Measurements from ENCODE around the gene MEDAG. TPM values are rescaled to one million over a fixed set of nuclear protein-coding genes. Genes with fewer than 3 reads are reported as not detected.

MEDAG gene
- polyA plus RNA-seq, 3 donors = not detected

- Histone ChIP-seq H3K9ac (ENCODE audit: insufficient read depth, low read length, poor library complexity, severe bottlenecking) (no peak overlapping the region), H4K20me1 (ENCODE audit: insufficient read depth, low read length) (no peaks in the 10 kb centered on the region), H3K27ac (ENCODE audit: low read depth in 1 of 2, low read length in 2 of 2) (no peak overlapping the region), H3K4me1 (ENCODE audit: control insufficient read depth in 1 of 2, insufficient read depth in 2 of 2, low read length in 2 of 2) (no peaks in the 10 kb centered on the region), H3K36me3 (replicated peaks in 1 of 2; ENCODE audit: control insufficient read depth in 1 of 2, insufficient read depth in 2 of 2, low read length in 2 of 2) (no peaks in the 10 kb centered on the region), H3K4me2 (replicated peaks; ENCODE audit: extremely low read depth, low read length, poor library complexity, severe bottlenecking) (no peak overlapping the region), H3K9me3 (replicated peaks in 1 of 2; ENCODE audit: control insufficient read depth in 1 of 2, insufficient read depth in 1 of 2, low read length in 2 of 2) (no peaks in the 10 kb centered on the region), H3K27me3 (ENCODE audit: control insufficient read depth in 2 of 2, insufficient read depth in 2 of 2, low read length in 2 of 2) (peaks cover 47 to 60% of the 10 kb centered on the region in 2 donors), H3K79me2 (ENCODE audit: insufficient read depth, low read length) (no peaks in the 10 kb centered on the region), H2AFZ (ENCODE audit: insufficient read depth, low read depth, low read length, poor library complexity, severe bottlenecking) (no peak overlapping the region), H3K4me3 (replicated peaks in 1 of 3; ENCODE audit: low read depth in 2 of 3, low read length in 3 of 3) (no peak overlapping the region)
- WGBS (ENCODE audit: insufficient coverage) = 11% methylated on average over 60 of the region's 60 CpGs
- peaks cover 54 to 65% (median 56%) of the 10 kb centered on the region in 3 donors for H3K27me3 Mint-ChIP-seq (ENCODE audit: low read depth in 3 of 3)
- peaks cover 0 to 3% of the 10 kb centered on the region in 2 donors for H3K36me3 Mint-ChIP-seq
- no peak overlapping the region for H3K27ac Mint-ChIP-seq
- no peak for DNase-seq
- H3K9me3 Mint-ChIP-seq = peaks cover 0 to 13% (median 4%) of the 10 kb centered on the region in 7 donors
- intact Hi-C loops (cut with micrococcal nuclease) = no loop called here
- TF ChIP-seq CTCF (IDR thresholded peaks at IDR 0.05) = no peak
- peaks cover 8% of the 10 kb centered on the region for H3K4me1 Mint-ChIP-seq
- peak overlapping the region in 1 of 2 donors; percentile 67 for H3K4me3 Mint-ChIP-seq
Measured at GRCh38 chr13:30906411-30907051, 460 bp downstream of the MEDAG start.

- Mint-ChIP-seq H3K9me3 (peaks cover 0 to 13% (median 4%) of the 10 kb centered on the region in 7 donors), H3K27ac (no peak overlapping the region), H3K4me1 (peaks cover 8% of the 10 kb centered on the region), H3K4me3 (peak overlapping the region in 1 of 2 donors; percentile 67), H3K27me3 (ENCODE audit: low read depth in 3 of 3) (peaks cover 54 to 65% (median 56%) of the 10 kb centered on the region in 3 donors), H3K36me3 (peaks cover 0 to 3% of the 10 kb centered on the region in 2 donors)
- no peak for DNase-seq
- Histone ChIP-seq H3K4me1 (ENCODE audit: control insufficient read depth in 1 of 2, insufficient read depth in 2 of 2, low read length in 2 of 2) (no peaks in the 10 kb centered on the region), H3K9me3 (replicated peaks in 1 of 2; ENCODE audit: control insufficient read depth in 1 of 2, insufficient read depth in 1 of 2, low read length in 2 of 2) (no peaks in the 10 kb centered on the region), H3K4me3 (replicated peaks in 1 of 3; ENCODE audit: low read depth in 2 of 3, low read length in 3 of 3) (no peak overlapping the region), H3K79me2 (ENCODE audit: insufficient read depth, low read length) (no peaks in the 10 kb centered on the region), H3K9ac (ENCODE audit: insufficient read depth, low read length, poor library complexity, severe bottlenecking) (no peak overlapping the region), H2AFZ (ENCODE audit: insufficient read depth, low read depth, low read length, poor library complexity, severe bottlenecking) (no peak overlapping the region), H3K27ac (ENCODE audit: low read depth in 1 of 2, low read length in 2 of 2) (no peak overlapping the region), H3K27me3 (ENCODE audit: control insufficient read depth in 2 of 2, insufficient read depth in 2 of 2, low read length in 2 of 2) (peaks cover 43 to 55% of the 10 kb centered on the region in 2 donors), H3K4me2 (replicated peaks; ENCODE audit: extremely low read depth, low read length, poor library complexity, severe bottlenecking) (no peak overlapping the region), H4K20me1 (ENCODE audit: insufficient read depth, low read length) (no peaks in the 10 kb centered on the region), H3K36me3 (replicated peaks in 1 of 2; ENCODE audit: control insufficient read depth in 1 of 2, insufficient read depth in 2 of 2, low read length in 2 of 2) (no peaks in the 10 kb centered on the region)
- WGBS (ENCODE audit: insufficient coverage) = 35% methylated on average over 6 of the region's 10 CpGs
- TF ChIP-seq CTCF (IDR thresholded peaks at IDR 0.05) = no peak
- intact Hi-C loops (cut with micrococcal nuclease) = no loop called here
Measured at GRCh38 chr13:30907121-30907861, 1.2 kb downstream of the MEDAG start.
